Esophagus muscularis mucosa (tissue), 4 donors: ENCODE measurements around the gene ATP11A. TPM values are rescaled to one million over a fixed set of nuclear protein-coding genes. Genes with fewer than 3 reads are reported as not detected.
A peak's percentile ranks its signal among the peaks of the same experiment; 100 is the strongest.

Experiments used
- DNase-seq: peaks from one replicate; pipeline ENCODE4 v3.0.0-alpha.2; 2017; ENCODE audit errors: extremely low spot score
- H3K27ac ChIP-seq, 4 donors: fragments of 200-600 bp; sonication (generic); replicated peaks in 1 of 4; 1 replicate in 3 of 4; 2 replicates in 1 of 4; pipeline ENCODE4 v1.5.1; 2016 to 2019; ENCODE audit warnings: mild to moderate bottlenecking in 1 of 4
- H3K27me3 ChIP-seq, 4 donors: fragments of 200-600 bp; sonication (generic); one replicate each; pipeline versions ENCODE4 v1.5.1 to v1.6.0; 2016 to 2019
- H3K36me3 ChIP-seq, 4 donors: fragments of 200-600 bp; sonication (generic); one replicate each; pipeline ENCODE4 v1.5.1; 2016 to 2019
- H3K4me1 ChIP-seq, 4 donors: fragments of 200-600 bp; sonication (generic); one replicate each; pipeline ENCODE4 v1.5.1; 2016 to 2019
- H3K4me3 ChIP-seq, 4 donors: fragments of 200-600 bp; sonication (generic); 1 replicate in 2 of 4; 2 replicates in 2 of 4; pipeline ENCODE4 v1.5.1; 2016 to 2019; ENCODE audit warnings: mild to moderate bottlenecking in 4 of 4, moderate library complexity in 1 of 4
- H3K9me3 ChIP-seq, 4 donors: fragments of 200-600 bp; sonication (generic); 1 replicate in 3 of 4; 2 replicates in 1 of 4; pipeline ENCODE4 v1.5.1; 2016 to 2019
- EP300 ChIP-seq: sonication (generic); formaldehyde crosslinking; IDR thresholded peaks from one replicate; pipeline ENCODE4 v1.6.1; 2017; ENCODE audit warnings: antibody characterized with exemption
- POLR2A ChIP-seq: fragments of 450-650 bp; IDR thresholded peaks from one replicate; pipeline ENCODE4 v1.6.1; 2017; ENCODE audit warnings: antibody characterized with exemption, moderate library complexity, mild to moderate bottlenecking, low read depth
- POLR2AphosphoS5 ChIP-seq, 2 donors: sonication (generic); formaldehyde crosslinking; IDR thresholded peaks; one replicate each; pipeline ENCODE4 v1.6.1; 2017; ENCODE audit warnings: antibody characterized with exemption in 2 of 2
- WGBS: methylation state at CpG from one replicate; pipeline ENCODE4 v1.1.5; 2018; 5-methylcytosine and 5-hydroxymethylcytosine counted together
- intact Hi-C: fragments of 100-400 bp; cut with DNase I; formaldehyde crosslinking; loops from one replicate; pipeline ENCODE4 v1.15.1; 2023
- total RNA-seq, 4 donors: library from RNA; depleted of rRNA; stranded (reverse); fragments of >200 nt; gene quantifications; one replicate each; pipeline versions ENCODE4 v1.1.0 to v1.2.1, GENCODE V29; 2016
- TF ChIP-seq, protein P1 (sequence below), 3 experiments: fragments of 200-600 bp in 2 of 3; fragments of 450-650 bp in 1 of 3; sonication (generic) in 2 of 3; IDR thresholded peaks; one replicate each; pipeline ENCODE4 v1.5.1; 2017 to 2019; ENCODE audit warnings: antibody characterized with exemption in 3 of 3, mild to moderate bottlenecking in 2 of 3, moderate library complexity in 1 of 3

ATP11A gene
- total RNA-seq, 4 donors from 2014 or later = 11.2 to 27.8 (median 14.3) TPM

DNA sequence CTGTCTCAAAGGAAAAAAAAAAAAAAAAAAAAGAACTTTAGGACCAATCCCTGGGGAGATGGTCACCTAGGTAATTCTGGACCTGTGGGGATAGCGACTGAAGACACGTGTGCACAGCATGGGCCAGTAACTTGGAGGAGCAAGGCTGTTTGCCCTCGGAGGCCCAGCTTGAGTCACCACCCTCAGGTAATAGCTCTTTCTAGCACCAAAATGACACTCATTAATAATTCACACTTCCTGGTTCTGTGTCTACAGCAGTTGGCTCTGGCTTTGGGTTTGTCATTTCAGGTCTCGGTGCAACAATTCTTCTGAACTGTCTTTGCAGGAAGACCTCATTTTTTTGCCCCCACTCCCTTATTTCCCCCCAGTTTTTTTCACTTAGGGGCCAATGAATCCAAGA lies 3.9 kb upstream of the ATP11A start:
- DNase-seq = no peak
- H3K27me3 ChIP-seq = no peaks in the 10 kb centered on the region
- H3K27ac ChIP-seq = no peak overlapping the region
- intact Hi-C loops = loop anchor here (5.0 kb wide), 1 partner anchor 81 kb away; no protein-coding TSS in a partner anchor
- 93% methylated on average over 4 of the region's 4 CpGs for WGBS
- TF ChIP-seq POLR2A = no peak
- TF ChIP-seq, protein P1, sequence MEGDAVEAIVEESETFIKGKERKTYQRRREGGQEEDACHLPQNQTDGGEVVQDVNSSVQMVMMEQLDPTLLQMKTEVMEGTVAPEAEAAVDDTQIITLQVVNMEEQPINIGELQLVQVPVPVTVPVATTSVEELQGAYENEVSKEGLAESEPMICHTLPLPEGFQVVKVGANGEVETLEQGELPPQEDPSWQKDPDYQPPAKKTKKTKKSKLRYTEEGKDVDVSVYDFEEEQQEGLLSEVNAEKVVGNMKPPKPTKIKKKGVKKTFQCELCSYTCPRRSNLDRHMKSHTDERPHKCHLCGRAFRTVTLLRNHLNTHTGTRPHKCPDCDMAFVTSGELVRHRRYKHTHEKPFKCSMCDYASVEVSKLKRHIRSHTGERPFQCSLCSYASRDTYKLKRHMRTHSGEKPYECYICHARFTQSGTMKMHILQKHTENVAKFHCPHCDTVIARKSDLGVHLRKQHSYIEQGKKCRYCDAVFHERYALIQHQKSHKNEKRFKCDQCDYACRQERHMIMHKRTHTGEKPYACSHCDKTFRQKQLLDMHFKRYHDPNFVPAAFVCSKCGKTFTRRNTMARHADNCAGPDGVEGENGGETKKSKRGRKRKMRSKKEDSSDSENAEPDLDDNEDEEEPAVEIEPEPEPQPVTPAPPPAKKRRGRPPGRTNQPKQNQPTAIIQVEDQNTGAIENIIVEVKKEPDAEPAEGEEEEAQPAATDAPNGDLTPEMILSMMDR (IDR thresholded peaks at IDR 0.05) = no peak
- no peak for TF ChIP-seq EP300
- no peak for TF ChIP-seq POLR2AphosphoS5 (IDR thresholded peaks at IDR 0.05)
- no peaks in the 10 kb centered on the region for H3K36me3 ChIP-seq
- H3K4me3 ChIP-seq = no peak overlapping the region
- peaks cover 5 to 19% (median 14%) of the 10 kb centered on the region in 4 donors for H3K4me1 ChIP-seq
- H3K9me3 ChIP-seq = no peaks in the 10 kb centered on the region

DNA sequence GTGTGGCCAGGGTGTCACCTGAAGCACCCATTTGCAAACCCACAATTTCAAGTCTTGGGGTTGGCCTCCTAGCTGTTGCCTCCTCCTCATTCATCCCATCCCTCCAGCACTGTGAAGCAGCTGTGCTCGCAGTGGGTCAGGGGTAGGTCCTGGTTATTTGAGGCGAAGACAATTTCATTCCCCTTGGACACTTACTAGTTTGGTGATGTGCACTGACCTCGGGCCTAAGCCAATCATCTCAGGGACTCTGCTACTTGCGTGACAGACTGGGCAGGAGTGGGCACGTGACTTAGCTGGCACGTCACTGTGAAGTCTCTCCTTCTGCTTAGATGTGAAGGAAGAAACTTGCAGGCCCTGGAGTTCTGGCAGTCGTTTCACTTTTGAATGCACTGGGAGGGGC lies 3.5 kb upstream of the ATP11A start:
- Histone ChIP-seq H3K4me3 (no peak overlapping the region), H3K9me3 (no peaks in the 10 kb centered on the region), H3K36me3 (no peaks in the 10 kb centered on the region), H3K27me3 (no peaks in the 10 kb centered on the region), H3K27ac (no peak overlapping the region), H3K4me1 (peaks cover 6 to 24% (median 19%) of the 10 kb centered on the region in 4 donors)
- intact Hi-C loops = loop anchor here (5.0 kb wide), 1 partner anchor 81 kb away; no protein-coding TSS in a partner anchor
- DNase-seq = no peak
- WGBS = 89% methylated on average over 7 of the region's 7 CpGs
- TF ChIP-seq, protein P1 (IDR thresholded peaks at IDR 0.05) = no peak
- TF ChIP-seq POLR2A = no peak
- TF ChIP-seq EP300 = no peak
- TF ChIP-seq POLR2AphosphoS5 (IDR thresholded peaks at IDR 0.05) = no peak

DNA sequence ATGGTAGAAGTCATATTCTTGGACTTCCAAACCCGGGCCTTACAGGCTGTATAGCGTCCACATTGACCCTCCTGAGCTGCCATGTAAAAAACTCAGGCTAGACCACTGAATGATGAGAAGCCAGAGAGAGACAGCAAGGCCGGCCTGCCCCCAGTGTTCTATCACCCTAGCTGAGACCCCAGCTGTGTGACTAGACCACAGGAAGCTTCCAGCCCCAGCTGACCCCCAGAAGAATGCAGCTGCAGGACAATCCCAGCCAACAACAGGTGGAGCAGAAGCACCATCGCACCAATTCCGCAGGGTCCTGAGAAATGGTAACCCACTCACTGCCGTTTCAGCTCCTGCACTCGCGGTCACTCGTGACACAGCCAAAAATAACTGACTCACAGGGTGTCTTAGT lies 2.9 kb upstream of the ATP11A start:
- H3K36me3 ChIP-seq = no peaks in the 10 kb centered on the region
- H3K9me3 ChIP-seq = no peaks in the 10 kb centered on the region
- intact Hi-C loops = loop anchor here (5.0 kb wide), 1 partner anchor 80 kb away; no protein-coding TSS in a partner anchor
- TF ChIP-seq, protein P1 (IDR thresholded peaks at IDR 0.05) = no peak
- TF ChIP-seq POLR2A (no peak), EP300 (no peak), POLR2AphosphoS5 (IDR thresholded peaks at IDR 0.05) (no peak)
- no peak overlapping the region for H3K4me3 ChIP-seq
- H3K4me1 ChIP-seq = peaks cover 12 to 30% (median 25%) of the 10 kb centered on the region in 4 donors
- 90% methylated on average over 6 of the region's 9 CpGs for WGBS
- DNase-seq = no peak
- no peaks in the 10 kb centered on the region for H3K27me3 ChIP-seq
- no peak overlapping the region for H3K27ac ChIP-seq

DNA sequence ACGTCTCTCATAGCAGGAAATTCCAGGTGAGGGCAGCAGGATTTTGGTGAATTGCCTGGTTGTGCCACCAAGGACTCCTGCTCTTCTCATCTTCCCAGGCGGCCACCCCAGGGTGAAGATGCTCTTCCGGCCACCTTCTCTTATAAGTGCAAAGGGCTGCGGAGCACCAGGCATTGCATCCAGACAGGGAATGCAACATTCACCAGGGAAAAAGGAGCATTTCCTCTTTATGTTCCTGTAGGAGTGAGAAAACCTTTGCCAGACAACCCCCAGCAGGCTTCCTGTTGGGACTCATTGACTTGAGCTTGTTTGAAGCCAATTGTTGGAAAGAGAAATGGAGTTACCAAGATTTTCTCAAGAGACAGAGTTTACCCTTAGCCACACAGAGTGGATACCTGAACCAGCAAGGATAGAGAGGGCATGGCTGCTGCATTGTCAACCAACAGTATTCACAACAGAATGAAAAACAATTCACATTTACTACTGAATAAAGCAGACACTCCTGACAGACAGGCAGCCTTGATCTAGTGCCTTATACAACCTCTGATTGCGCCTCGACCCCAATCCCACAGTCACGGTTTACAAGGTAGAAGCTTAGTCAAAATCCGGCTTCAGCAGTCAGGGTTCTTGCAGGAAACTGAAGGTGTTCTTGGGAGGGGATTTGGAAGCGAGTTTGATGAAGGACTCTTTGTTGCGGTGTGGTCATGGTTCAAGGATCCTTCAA lies 1.8 kb upstream of the ATP11A start:
- H3K27me3 ChIP-seq = no peaks in the 10 kb centered on the region
- 93% methylated on average over 10 of the region's 10 CpGs for WGBS
- DNase-seq = no peak
- no peaks in the 10 kb centered on the region for H3K36me3 ChIP-seq
- peak overlapping the region in 2 of 4 donors; percentile 93 to 96 for H3K27ac ChIP-seq
- no peak overlapping the region for H3K4me3 ChIP-seq
- TF ChIP-seq, protein P1 (IDR thresholded peaks at IDR 0.05) = no peak
- TF ChIP-seq EP300 (no peak), POLR2A (no peak), POLR2AphosphoS5 (IDR thresholded peaks at IDR 0.05) (no peak)
- intact Hi-C loops = loop anchor here (5.0 kb wide), 1 partner anchor 79 kb away; no protein-coding TSS in a partner anchor
- H3K9me3 ChIP-seq = no peaks in the 10 kb centered on the region
- peaks cover 22 to 33% (median 33%) of the 10 kb centered on the region in 4 donors for H3K4me1 ChIP-seq
